Brain microvascular endothelial cell (primary cell): ENCODE data around the gene DOC2B.

Experiments used
- DNase-seq: peaks from one replicate; pipeline ENCODE4 v3.0.0-alpha.2; 2020
- H3K27ac ChIP-seq: fragments of 250-450 bp; sonication (Bioruptor Pico); 2 replicates; pipeline ENCODE4 v1.5.1; 2020; ENCODE audit warnings: mild to moderate bottlenecking, moderate library complexity
- H3K27me3 ChIP-seq: fragments of 250-450 bp; sonication (Bioruptor Pico); replicated peaks from 2 replicates; pipeline ENCODE4 v1.5.1; 2020; ENCODE audit warnings: mild to moderate bottlenecking
- H3K36me3 ChIP-seq: fragments of 250-450 bp; sonication (Bioruptor Pico); replicated peaks from 2 replicates; pipeline ENCODE4 v1.5.1; 2020; ENCODE audit warnings: mild to moderate bottlenecking
- H3K4me3 ChIP-seq: 2 replicates; pipeline ENCODE4 v1.5.1; 2011; ENCODE audit warnings: low read depth, mild to moderate bottlenecking, control low read depth, low read length, moderate library complexity
- in situ Hi-C: cut with HindIII; loops from 2 replicates; pipeline ENCODE4 v1.10.0; 2017; ENCODE audit warnings: low sequenced_read_pairs, low pct_ligation_motif_present
- TF ChIP-seq, protein P1 (sequence below): IDR thresholded peaks from 2 replicates; pipeline ENCODE4 v1.5.1; 2011; ENCODE audit warnings: low read depth, mild to moderate bottlenecking, moderate library complexity, low read length, control low read depth, inconsistent platforms; ENCODE audit errors: missing control alignments

The DOC2B gene

DNA sequence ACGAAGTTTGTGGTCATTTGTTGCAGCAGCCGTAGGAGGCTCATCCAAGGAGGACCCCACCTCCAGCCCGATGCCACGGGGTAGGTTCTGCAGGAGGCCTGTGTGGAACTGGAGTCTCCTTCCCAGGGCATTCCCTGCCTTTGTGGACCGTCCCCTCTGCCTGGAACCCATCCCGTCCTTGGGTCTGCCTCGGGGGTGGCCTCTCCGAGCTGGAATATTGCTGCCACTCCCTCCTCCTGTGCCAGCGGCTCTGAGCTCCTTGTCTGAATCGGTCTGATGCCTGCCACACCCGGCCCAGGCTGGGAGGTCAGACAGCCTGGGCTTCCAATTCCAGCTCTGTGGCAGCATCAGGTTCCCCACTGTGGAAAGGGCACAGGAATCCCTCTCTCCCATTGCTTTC, 18.8 kb downstream of the DOC2B start:
- no peaks in the 10 kb centered on the region for H3K27me3 ChIP-seq
- TF ChIP-seq, protein P1, sequence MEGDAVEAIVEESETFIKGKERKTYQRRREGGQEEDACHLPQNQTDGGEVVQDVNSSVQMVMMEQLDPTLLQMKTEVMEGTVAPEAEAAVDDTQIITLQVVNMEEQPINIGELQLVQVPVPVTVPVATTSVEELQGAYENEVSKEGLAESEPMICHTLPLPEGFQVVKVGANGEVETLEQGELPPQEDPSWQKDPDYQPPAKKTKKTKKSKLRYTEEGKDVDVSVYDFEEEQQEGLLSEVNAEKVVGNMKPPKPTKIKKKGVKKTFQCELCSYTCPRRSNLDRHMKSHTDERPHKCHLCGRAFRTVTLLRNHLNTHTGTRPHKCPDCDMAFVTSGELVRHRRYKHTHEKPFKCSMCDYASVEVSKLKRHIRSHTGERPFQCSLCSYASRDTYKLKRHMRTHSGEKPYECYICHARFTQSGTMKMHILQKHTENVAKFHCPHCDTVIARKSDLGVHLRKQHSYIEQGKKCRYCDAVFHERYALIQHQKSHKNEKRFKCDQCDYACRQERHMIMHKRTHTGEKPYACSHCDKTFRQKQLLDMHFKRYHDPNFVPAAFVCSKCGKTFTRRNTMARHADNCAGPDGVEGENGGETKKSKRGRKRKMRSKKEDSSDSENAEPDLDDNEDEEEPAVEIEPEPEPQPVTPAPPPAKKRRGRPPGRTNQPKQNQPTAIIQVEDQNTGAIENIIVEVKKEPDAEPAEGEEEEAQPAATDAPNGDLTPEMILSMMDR = no peak
- in situ Hi-C loops = no loop called here
- no peaks in the 10 kb centered on the region for H3K36me3 ChIP-seq
- no peak overlapping the region for H3K4me3 ChIP-seq
- no peak overlapping the region for H3K27ac ChIP-seq
- DNase-seq = no peak

DNA sequence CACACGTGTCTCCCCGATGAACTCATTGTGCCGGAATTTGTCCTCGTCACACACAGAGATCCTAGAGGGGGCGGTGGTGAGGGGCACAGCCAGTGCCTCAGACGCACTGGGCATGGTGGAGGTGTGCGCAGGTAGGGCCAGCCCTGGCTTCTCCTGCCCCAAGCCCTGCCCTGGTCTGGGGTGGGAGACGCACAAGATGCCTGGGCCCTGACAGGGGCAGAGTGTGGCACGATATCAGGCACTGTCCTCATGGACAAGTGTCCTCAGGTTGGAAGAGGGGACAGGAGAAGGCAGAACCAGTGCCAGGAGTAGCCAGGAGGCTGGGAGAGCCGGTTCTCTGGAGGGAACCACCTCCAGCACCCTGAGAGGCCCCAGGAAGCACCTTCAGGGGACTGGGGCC, 20.0 kb downstream of the DOC2B start:
- no peak overlapping the region for H3K4me3 ChIP-seq
- in situ Hi-C loops = no loop called here
- no peak overlapping the region for H3K27ac ChIP-seq
- H3K36me3 ChIP-seq = no peaks in the 10 kb centered on the region
- TF ChIP-seq, protein P1 = no peak
- no peaks in the 10 kb centered on the region for H3K27me3 ChIP-seq
- DNase-seq = no peak

DNA sequence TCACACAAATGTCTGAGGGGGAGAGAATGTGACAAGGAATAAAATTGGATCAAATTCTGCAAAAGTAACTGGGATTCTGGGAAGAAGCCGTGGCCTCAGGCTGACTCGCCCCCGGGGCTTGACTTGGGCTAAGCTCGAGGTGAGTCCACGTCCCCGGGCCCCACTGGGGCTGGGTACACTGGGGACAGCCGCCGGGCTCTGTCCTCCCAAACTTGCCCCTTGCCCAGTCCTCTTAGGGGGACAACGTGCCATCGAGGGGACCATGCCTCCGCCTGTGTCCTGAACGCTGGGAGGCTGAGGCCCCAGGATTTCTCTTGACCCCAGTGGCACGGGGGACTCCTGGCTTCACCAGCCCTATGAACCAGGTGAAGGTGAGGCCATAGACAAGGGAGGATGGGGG, 21.1 kb downstream of the DOC2B start:
- H3K27me3 ChIP-seq = no peaks in the 10 kb centered on the region
- TF ChIP-seq, protein P1 = no peak
- no peak overlapping the region for H3K4me3 ChIP-seq
- no peaks in the 10 kb centered on the region for H3K36me3 ChIP-seq
- in situ Hi-C loops = no loop called here
- DNase-seq = no peak
- H3K27ac ChIP-seq = no peak overlapping the region

DNA sequence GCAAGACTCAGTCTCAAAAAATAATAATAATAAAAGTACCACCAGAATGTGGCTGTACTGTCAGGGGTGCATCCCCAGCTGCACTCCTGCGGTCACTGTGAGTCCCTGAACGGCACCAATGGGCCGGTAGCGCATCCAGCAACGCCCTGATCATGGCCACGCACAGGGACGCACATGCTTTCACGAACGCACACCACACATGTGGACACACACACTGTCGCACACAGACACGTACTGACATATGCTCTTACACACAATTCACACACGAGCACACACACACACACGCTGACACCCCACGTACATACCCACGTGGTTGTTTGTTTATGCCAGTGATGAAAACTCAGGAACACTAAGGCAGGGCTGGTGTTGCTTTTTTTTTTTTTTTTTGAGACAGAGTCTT, 21.8 kb downstream of the DOC2B start:
- Histone ChIP-seq H3K27me3 (no peaks in the 10 kb centered on the region), H3K36me3 (no peaks in the 10 kb centered on the region), H3K27ac (no peak overlapping the region), H3K4me3 (no peak overlapping the region)
- DNase-seq = no peak
- TF ChIP-seq, protein P1 = no peak
- in situ Hi-C loops = no loop called here

DNA sequence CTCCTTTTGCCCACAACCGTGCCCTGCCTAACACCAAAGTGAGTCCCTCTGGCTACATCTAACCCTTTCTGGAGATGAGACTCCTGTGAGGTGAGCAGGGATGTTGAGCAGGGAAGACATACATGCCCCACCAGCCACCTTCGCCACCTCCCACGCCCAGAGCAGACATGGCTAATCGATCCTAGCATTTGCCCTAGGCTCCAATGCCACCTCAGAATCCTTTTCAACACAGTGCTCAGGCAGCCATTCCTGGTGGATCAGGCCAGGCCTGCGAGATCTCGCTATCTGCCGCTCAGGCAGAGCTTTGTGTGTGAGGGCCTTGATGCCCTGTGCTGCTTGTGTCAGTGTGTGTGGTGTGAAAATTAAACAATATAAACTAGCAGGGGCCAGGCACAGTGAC, 23.1 kb downstream of the DOC2B start:
- TF ChIP-seq, protein P1 = no peak
- DNase-seq = no peak
- no peaks in the 10 kb centered on the region for H3K36me3 ChIP-seq
- in situ Hi-C loops = no loop called here
- no peak overlapping the region for H3K4me3 ChIP-seq
- H3K27ac ChIP-seq = no peak overlapping the region
- no peaks in the 10 kb centered on the region for H3K27me3 ChIP-seq

DNA sequence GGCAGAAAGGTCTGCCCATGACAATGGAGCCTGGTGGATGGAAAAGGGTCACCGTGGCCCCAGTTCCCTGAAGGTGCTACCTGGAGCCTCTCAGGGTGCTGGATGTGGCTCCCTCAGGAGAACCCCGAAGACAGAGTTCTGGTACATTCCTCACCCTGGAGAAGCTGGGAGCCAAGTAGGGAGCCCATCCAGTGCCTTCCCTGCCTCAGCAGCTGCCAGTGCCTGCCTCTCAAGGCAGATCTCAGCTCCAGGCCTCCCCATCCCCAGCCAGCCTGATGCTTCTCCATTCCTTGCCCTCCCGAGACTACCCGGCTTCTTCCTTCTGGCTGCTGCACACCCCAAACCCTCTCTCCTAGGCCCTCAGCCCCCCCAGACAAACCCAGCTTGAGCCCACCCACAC, 23.5 kb downstream of the DOC2B start:
- TF ChIP-seq, protein P1 = no peak
- DNase-seq = no peak
- Histone ChIP-seq H3K27me3 (no peaks in the 10 kb centered on the region), H3K27ac (no peak overlapping the region), H3K4me3 (no peak overlapping the region), H3K36me3 (no peaks in the 10 kb centered on the region)
- in situ Hi-C loops = no loop called here
